Activated CD4-positive, alpha-beta T cell treated with anti-CD3 and anti-CD28 coated beads for 4 hours (primary cell): ENCODE results near the gene S100A2.
"Not testable (repeated sequence)": the region's sequence is repeated elsewhere in the genome, so short reads cannot be mapped to it uniquely, and the experiment has no call there.

Experiments used
- DNase-seq, 2 donors: peaks; one replicate each; pipeline ENCODE4 v3.0.0-alpha.2; 2020

S100A2 gene

DNA sequence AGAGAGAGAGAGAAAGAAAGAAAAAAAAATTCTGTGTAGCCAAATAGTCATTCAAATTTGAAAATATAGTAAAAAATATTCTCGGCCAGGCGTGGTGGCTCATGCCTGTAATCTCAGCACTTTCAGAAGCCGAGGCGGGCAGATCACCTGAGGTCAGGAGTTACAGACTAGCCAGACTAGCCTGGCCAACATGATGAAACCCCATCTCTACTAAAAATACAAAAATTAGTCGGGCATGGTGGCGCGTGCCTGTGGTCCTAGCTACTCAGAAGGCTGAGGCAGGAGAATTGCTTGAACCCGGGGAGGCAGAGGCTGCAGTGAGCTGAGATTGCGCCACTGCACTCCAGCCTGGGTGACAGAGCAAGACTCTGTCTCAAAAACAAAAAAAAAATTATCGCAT is 22.4 kb upstream of the S100A2 start:
- not testable (repeated sequence) for DNase-seq

- DNase-seq, result no peak
These were observed 21.7 kb upstream of the S100A2 start for GRCh38 chr1:153587314-153587713.

DNA sequence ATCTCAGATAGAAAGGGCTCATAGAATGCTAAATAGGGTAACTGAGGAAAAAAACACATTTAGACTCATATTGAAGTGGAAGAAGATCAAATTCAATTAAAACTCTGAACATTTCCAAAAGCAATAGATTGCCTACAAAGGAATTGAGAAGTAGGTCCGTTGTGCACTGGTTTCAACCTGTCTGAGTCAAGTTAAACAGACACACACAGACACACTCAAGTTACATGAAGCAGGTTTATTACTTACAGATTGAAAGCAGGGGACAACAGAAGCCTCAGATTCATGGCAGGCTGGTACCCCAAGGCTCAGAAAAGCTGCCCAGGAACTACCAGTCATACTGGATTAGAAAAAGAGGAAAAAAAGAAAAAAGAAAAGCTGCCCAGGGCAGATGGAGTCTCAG is 20.7 kb upstream of the S100A2 start:
- DNase-seq, result no peak

- no peak for DNase-seq
These were observed 19.4 kb upstream of the S100A2 start for GRCh38 chr1:153585006-153585405.

GRCh38 chr1:153583976-153584375 is 18.3 kb upstream of the S100A2 start:
- no peak for DNase-seq

DNA sequence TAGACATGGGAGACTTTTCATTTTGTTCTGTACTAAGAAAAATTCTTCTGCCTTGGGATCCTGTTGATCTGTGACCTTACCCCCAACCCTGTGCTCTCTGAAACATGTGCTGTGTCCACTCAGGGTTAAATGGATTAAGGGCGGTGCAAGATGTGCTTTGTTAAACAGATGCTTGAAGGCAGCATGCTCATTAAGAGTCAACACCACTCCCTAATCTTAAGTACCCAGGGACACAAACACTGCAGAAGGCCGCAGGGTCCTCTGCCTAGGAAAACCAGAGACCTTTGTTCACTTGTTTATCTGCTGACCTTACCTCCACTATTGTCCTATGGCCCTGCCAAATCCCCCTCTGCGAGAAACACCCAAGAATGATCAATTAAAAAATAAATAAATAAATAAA is 17.9 kb upstream of the S100A2 start:
- DNase-seq, result not testable (repeated sequence)

DNA sequence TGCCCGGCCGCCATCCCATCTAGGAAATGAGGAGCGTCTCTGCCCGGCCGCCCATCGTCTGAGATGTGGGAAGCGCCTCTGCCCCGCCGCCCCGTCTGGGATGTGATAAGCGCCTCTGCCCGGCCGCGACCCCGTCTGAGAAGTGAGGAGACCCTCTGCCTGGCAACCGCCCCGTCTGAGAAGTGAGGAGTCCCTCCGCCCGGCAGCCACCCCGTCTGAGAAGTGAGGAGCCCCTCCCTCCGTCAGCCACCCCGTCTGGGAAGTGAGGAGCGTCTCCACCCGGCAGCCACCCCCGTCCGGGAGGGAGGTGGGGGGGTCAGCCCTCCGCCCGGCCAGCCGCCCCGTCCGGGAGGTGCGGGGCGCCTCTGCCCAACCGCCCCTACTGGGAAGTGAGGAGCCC is 17.2 kb upstream of the S100A2 start:
- not testable (repeated sequence) for DNase-seq

GRCh38 chr1:153578936-153579335 is 13.3 kb upstream of the S100A2 start:
- DNase-seq, result no peak

DNA sequence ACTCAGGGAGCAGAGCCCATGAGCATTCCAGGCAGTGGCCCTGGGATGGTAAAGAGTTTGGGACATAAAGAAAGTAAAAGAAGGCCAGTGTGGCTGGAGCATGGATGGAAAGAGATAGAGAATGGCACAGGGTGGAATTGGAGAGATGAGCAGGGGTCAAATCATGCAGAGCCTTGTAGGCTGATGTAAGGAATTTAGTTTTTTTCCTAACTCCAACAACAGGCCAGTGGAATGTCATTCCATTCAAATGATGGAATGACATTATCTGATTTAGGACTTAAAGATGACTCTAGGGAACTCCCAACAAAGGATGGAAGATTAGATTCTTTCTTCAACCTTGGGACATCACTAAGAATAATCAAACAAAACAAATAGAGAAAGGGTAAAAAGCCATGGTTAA is 12.8 kb upstream of the S100A2 start:
- DNase-seq, result no peak

DNA sequence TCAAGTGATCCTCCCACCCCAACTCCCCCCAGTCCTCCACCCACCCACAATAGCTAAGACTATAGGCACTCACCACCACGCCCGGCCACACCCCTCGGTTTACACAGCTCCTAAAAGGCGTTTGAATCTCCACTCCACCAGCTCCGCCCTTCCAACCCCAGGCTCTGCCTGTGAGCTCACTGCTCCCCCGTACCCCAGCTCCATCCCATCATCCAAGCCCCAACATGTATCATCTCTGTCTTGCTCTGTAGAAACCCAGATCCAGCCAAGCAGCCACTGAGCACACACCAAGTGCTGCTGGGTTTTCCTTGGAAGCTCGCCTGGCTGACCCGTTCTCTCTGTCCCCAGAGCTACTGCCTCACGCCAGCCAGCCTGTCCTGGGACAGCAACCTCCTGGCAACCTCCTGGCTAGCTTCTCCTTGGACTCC is 12.0 kb upstream of the S100A2 start:
- no peak for DNase-seq

- DNase-seq, result no peak
These were observed 11.5 kb upstream of the S100A2 start for GRCh38 chr1:153577138-153577537.

DNA sequence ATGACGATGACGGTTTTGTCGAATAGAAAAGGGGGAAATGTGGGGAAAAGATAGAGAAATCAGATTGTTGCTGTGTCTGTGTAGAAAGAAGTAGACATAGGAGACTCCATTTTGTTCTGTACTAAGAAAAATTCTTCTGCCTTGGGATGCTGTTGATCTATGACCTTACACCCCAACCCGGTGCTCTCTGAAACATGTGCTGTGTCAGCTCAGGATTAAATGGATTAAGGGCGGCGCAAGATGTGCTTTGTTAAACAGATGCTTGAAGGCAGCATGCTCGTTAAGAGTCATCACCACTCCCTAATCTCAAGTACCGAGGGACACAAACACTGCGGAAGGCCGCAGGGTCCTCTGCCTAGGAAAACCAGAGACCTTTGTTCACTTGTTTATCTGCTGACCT is 9.9 kb upstream of the S100A2 start:
- not testable (repeated sequence) for DNase-seq

GRCh38 chr1:153575081-153575491 is 9.4 kb upstream of the S100A2 start:
- not testable (repeated sequence) for DNase-seq

DNA sequence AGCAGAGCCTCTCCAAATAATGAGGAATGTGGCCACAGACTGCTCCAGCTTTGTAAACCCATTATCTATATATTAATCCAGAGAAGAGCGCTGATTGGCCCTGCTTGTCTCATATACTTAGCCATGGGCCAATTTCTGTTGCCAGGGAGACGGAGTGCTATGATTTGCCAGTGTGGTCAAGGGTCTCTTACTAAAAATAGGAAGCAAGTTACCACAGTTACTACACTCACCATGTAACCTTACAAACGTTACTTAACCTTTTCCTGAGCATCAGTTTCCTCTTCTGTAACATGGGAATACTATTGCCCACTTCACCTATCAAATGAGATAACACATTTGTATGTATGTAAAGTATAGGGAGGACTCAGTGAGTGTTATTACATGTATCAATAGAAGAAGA is 7.7 kb upstream of the S100A2 start:
- no peak for DNase-seq

- DNase-seq, result peak; percentile 36 to 40
These were observed 6.9 kb upstream of the S100A2 start for GRCh38 chr1:153572569-153573015.

DNA sequence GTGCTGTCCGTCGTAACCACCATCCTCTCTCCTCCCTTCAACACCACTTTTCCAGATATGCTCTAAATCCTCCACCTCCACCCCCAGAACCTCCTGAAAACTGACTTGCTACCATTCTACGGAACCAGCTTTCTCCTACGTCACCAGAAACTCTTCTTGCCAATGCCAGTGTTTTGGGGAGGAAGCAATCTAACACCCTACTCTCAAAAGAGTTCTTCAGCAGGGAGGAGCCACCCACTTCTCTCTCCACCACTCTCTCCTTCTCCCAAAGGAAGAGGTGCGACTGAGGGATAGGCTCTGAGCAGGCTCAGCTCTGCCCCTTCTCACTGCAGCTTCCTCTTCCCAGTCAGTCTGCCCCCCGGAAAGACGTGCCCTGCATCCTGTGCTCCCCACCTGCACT is 6.1 kb upstream of the S100A2 start:
- no peak for DNase-seq

DNA sequence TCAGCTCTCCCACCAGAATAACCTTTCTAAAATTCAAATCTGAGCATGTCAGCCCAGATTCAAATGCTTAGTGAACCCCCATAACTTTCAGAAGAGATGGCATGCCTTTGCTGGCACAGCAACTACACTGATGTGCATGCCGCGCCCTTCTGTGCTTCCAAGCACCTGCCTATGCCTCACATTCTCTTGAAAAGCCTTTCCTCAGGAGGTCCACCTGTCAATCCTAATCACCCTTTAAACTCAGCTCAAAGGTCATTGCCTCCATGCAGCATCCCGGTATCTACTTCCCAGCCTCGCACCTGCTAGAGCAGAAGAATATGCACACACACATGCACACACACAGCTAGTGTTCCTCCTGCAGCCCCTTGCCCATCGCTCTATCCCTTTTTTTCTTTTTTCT is 5.2 kb upstream of the S100A2 start:
- no peak for DNase-seq

DNA sequence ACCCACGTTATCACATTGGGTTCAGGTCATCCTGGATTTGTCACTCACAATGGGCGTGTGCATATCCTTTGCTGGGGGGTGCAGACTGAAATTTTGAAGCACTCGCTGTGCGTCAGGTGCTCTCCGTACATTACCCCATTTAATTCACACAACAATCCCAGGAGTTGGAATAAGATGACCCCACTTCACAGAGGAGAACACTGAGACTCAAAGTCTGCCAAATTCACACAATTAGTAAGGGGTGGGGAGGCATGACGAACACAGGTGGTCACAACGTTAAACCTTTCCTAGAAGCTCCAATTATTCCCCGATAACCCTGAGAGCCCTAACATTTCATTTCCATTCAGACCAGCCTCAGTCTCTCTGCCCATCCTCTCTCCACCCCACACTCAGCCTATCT is 3.8 kb upstream of the S100A2 start:
- DNase-seq, result no peak

- DNase-seq, result peak; percentile 78 to 82
These were observed 2.9 kb upstream of the S100A2 start for GRCh38 chr1:153568367-153569099.

GRCh38 chr1:153567621-153568366 is 2.1 kb upstream of the S100A2 start:
- peak; percentile 15 to 46 for DNase-seq

DNA sequence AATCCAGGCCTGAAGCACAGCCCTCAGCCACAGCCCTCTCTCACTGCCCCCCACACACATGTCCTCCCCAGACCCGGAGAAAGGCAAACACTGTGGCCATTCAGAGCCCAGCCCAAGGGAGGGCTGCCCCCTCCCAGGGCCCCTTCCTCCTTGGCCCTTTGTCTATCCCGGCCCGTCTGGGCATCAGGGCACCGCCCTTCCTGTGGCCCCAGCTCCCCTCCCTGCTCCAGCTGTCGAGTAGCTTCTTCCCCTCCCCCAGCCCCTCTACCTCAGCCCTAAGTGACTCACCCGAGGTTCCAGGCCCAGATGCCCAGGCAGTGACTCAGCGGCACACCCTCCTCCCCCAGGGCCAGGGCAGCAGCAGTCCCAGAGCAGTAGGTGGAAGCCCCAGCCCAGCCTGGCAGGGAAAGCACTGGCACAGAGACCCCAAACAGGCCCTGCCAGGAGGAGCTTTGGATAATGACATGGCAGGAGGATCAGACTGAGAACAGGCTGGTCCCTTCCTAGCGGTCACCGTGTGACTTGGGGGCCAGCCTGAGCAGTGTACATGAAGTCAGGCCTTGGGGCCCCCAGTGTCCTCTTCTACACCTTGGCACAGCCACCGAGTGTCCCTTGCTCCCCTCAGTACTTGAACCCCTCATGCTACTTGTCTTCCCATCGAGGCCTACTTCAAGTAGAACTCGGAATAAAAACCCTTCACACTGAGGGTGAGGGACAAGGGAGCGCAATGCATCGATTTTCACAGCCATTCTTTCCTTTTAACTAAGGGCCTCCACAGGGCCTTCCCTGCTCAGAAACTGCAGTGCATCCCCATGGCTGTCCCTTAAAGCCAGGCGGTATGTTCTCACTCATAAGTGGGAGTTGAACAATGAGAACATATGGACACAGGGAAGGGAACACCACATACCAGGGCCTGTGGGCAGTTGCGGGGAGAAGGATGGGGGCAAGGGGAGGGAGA is 1.0 kb upstream of the S100A2 start:
- peak; percentile 90 to 93 for DNase-seq

- DNase-seq, result no peak
These were observed 1.7 kb downstream of the S100A2 start for GRCh38 chr1:153563991-153564390.

DNA sequence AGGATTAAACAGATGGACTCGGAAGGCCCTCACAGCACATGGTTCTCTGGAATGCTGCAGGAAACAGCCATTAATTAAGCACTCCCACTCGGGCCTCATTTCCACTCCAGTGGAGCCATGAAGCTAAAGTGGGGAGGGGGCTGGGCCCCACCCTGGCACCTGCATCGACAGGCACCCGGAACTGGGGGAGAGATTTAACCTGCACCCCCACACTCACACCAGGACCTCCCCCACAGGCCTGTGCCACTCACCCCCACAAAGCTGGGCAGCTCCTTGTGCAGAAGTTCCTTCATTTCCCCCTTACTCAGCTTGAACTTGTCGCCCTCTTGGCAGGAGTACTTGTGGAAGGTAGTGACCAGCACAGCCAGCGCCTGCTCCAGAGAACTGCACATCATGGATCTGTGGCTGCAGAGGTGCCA is 2.2 kb downstream of the S100A2 start:
- no peak for DNase-seq
